SH-SY5Y (cell line): Measurements from ENCODE around the gene GGTLC1.

ENCODE experiments used
- GATA2 ChIP-seq: IDR thresholded peaks from 2 replicates; pipeline ENCODE4 v1.6.1; 2011; ENCODE audit warnings: mild to moderate bottlenecking, low read depth, low read length
- GATA3 ChIP-seq: IDR thresholded peaks from 2 replicates; pipeline ENCODE4 v1.6.1; 2011; ENCODE audit warnings: low read depth, mild to moderate bottlenecking, low read length, moderate library complexity

DNA sequence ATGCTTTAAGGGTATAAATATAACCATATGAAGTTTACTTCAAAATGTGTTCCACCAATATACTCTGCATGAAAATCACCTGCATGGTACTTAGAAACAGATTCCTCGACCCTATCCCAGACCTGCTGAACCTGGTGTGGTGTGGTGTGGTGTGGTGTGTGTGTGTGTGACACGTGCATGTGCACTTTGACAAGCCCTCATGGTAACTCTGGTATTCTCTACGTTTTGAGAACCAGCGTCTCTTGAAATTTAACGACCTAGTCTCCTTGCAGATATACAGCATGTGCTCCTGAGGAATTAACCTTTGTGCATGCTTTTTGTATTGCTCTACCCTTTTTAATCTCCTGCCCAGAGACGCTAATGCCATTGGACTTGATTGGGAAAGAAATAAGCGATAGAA, 29.5 kb downstream of the GGTLC1 start:
- TF ChIP-seq GATA3, result no peak
- no peak for TF ChIP-seq GATA2
